Activated naive CD8-positive, alpha-beta T cell treated with anti-CD3 and anti-CD28 coated beads, Interleukin-2, amount 50 U/mL, for 16 hours (primary cell): Measurements from ENCODE around the gene CXCL10.
"Not testable (repeated sequence)": the region's sequence is repeated elsewhere in the genome, so short reads cannot be mapped to it uniquely, and the experiment has no call there.

ENCODE experiments used
- DNase-seq: peaks from one replicate; pipeline ENCODE4 v3.0.0-alpha.2; 2020; ENCODE audit warnings: low read depth, low spot score

The CXCL10 gene

GRCh38 chr4:76023389-76023788 lies at the start of gene CXCL10:
TSS of gene CXCL10 (minus strand) at chr4:76023497. CDS start at chr4:76023431, 66 bp downstream.
- no peak for DNase-seq

GRCh38 chr4:76072760-76073159 lies 49.5 kb upstream of the CXCL10 start:
- no peak for DNase-seq

- peak; percentile 49 for DNase-seq
These were observed 44.5 kb upstream of the CXCL10 start for GRCh38 chr4:76067652-76068286.

GRCh38 chr4:76066546-76066945 lies 43.2 kb upstream of the CXCL10 start:
- DNase-seq = no peak

- DNase-seq = no peak
These were observed 38.7 kb upstream of the CXCL10 start for GRCh38 chr4:76061982-76062381.

- DNase-seq = no peak
These were observed 38.1 kb upstream of the CXCL10 start for GRCh38 chr4:76061421-76061820.

- no peak for DNase-seq
These were observed 37.2 kb upstream of the CXCL10 start for GRCh38 chr4:76060506-76060905.

- no peak for DNase-seq
These were observed 36.5 kb upstream of the CXCL10 start for GRCh38 chr4:76059750-76060149.

- DNase-seq = no peak
These were observed 35.7 kb upstream of the CXCL10 start for GRCh38 chr4:76058888-76059426.

GRCh38 chr4:76058302-76058701 lies 35.0 kb upstream of the CXCL10 start:
- DNase-seq = no peak

- no peak for DNase-seq
These were observed 32.1 kb upstream of the CXCL10 start for GRCh38 chr4:76055421-76055820.

GRCh38 chr4:76055016-76055415 lies 31.7 kb upstream of the CXCL10 start:
- no peak for DNase-seq

GRCh38 chr4:76053730-76054129 lies 30.4 kb upstream of the CXCL10 start:
- DNase-seq = no peak

- not testable (repeated sequence) for DNase-seq
These were observed 27.3 kb upstream of the CXCL10 start for GRCh38 chr4:76050560-76051050.

- not testable (repeated sequence) for DNase-seq
These were observed 26.6 kb upstream of the CXCL10 start for GRCh38 chr4:76049860-76050416.

- DNase-seq = not testable (repeated sequence)
These were observed 21.4 kb upstream of the CXCL10 start for GRCh38 chr4:76044686-76045085.

GRCh38 chr4:76043306-76043705 lies 20.0 kb upstream of the CXCL10 start:
- DNase-seq = not testable (repeated sequence)

- not testable (repeated sequence) for DNase-seq
These were observed 19.1 kb upstream of the CXCL10 start for GRCh38 chr4:76042241-76042998.

GRCh38 chr4:76036855-76037254 lies 13.6 kb upstream of the CXCL10 start:
- DNase-seq = no peak

GRCh38 chr4:76035799-76036380 lies 12.6 kb upstream of the CXCL10 start, which contains the start of gene CXCL11:
TSS of gene CXCL11 (minus strand) at chr4:76036070. CDS start at chr4:76035987, 83 bp downstream.
- DNase-seq = no peak

- DNase-seq = no peak
These were observed 11.8 kb upstream of the CXCL10 start for GRCh38 chr4:76035141-76035540.

GRCh38 chr4:76029300-76029699 lies 6.0 kb upstream of the CXCL10 start:
- DNase-seq = no peak
